Duodenal mucosa (tissue), 2 donors: ENCODE measurements around the gene CARMIL3.

Experiments
- H3K27ac ChIP-seq: one replicate; pipeline ENCODE4 v1.7.0; 2013; ENCODE audit warnings: low read depth, low read length
- H3K27me3 ChIP-seq, 2 donors: one replicate each; pipeline ENCODE4 v1.7.0; 2013; ENCODE audit warnings: low read length in 2 of 2, control low read depth in 1 of 2; ENCODE audit not compliant: insufficient read depth in 2 of 2, control insufficient read depth in 1 of 2
- H3K36me3 ChIP-seq, 2 donors: one replicate each; pipeline ENCODE4 v1.7.0; 2013; ENCODE audit warnings: low read length in 2 of 2, control low read depth in 1 of 2; ENCODE audit not compliant: insufficient read depth in 2 of 2, control insufficient read depth in 1 of 2
- H3K4me1 ChIP-seq, 2 donors: one replicate each; pipeline ENCODE4 v1.7.0; 2013; ENCODE audit warnings: low read length in 2 of 2, control low read depth in 1 of 2; ENCODE audit not compliant: insufficient read depth in 2 of 2, control insufficient read depth in 1 of 2
- H3K4me3 ChIP-seq, 2 donors: one replicate each; pipeline ENCODE4 v1.7.0; 2013; ENCODE audit warnings: low read length in 2 of 2, low read depth in 1 of 2
- H3K9ac ChIP-seq, 2 donors: one replicate each; pipeline ENCODE4 v1.7.0; 2013; ENCODE audit warnings: low read length in 2 of 2, low read depth in 1 of 2
- H3K9me3 ChIP-seq, 2 donors: one replicate each; pipeline ENCODE4 v1.7.0; 2013; ENCODE audit warnings: low read length in 2 of 2, control low read depth in 1 of 2; ENCODE audit not compliant: control insufficient read depth in 1 of 2

CARMIL3 gene

GRCh38 chr14:24070285-24071143 is 18.7 kb downstream of the CARMIL3 start:
- peaks cover 46 to 51% of the 10 kb centered on the region in 2 donors for H3K4me1 ChIP-seq
- no peak overlapping the region for H3K4me3 ChIP-seq
- no peak overlapping the region for H3K27ac ChIP-seq
- no peaks in the 10 kb centered on the region for H3K9me3 ChIP-seq
- H3K9ac ChIP-seq, result no peak overlapping the region
- no peaks in the 10 kb centered on the region for H3K27me3 ChIP-seq
- no peaks in the 10 kb centered on the region for H3K36me3 ChIP-seq

DNA sequence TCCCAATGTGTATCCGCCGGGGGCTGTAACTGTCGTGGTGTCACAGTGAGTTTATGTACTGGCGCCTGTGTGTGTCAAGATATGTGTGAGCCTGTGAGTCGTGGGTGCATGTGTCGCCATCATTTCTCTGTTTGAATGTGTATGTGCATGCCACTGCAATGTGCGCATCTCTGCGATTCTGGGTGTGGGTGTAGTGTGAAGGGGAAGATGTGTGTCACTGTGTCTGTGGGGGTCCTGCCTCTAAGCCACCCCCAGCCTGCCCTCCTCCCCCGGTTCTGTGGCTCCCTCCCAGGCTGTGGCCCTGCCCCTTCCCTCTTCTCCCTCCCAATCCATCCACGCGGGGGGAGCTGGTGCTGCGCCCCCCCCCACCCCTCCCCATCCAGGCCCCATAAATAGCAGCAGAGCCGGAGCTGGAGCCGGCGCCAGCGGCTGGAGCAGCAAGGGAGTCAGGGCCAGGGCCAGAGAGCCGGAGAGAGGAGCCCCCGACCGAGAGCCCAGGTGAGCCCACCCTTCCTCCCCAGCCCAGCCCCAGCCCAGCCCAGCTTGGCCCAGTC is 19.4 kb downstream of the CARMIL3 start, which contains the start of gene CPNE6:
CPNE6 (plus strand) TSS at position 419 of the 554 bp plus-strand sequence. CDS start 1,375 bp downstream, outside the sequence.
- peak within 1 kb of the TSS; percentile 15 for H3K27ac ChIP-seq
- peak within 1 kb of the TSS; percentile 19 to 34 for H3K4me3 ChIP-seq
- H3K4me1 ChIP-seq, result peaks cover 53 to 56% of the 10 kb centered on the region in 2 donors
- H3K9me3 ChIP-seq, result no peaks in the 10 kb centered on the region
- no peaks in the 10 kb centered on the region for H3K27me3 ChIP-seq
- H3K9ac ChIP-seq, result peak within 1 kb of the TSS; percentile 6
- no peaks in the 10 kb centered on the region for H3K36me3 ChIP-seq

DNA sequence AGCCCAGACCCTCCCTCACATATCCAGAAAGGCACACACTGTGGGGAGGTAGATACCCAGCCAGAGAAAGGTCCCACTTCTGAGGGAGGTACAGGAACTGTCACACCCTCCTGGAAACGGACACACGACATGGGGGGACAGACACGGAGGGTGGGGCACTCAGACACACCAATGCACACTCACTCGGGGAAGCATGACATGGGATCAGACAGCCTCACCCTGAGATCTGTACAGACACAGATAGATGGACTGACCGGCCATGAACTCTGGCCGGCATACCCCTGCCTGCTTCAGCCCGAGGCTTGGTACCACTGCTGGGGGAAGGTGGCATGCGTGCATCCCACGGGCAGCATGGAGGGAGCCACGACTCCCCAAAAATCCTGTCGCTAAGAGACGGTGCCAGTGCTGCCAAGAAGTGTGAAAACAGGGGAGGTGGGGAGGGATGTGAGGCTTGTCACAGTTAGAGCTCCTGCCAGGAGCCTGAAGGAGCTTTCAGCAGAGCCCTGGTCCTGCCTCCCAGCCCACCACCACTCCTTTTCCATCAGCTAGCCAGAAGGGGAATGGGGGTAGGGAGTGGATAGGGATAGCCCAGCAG is 20.1 kb downstream of the CARMIL3 start:
- Histone ChIP-seq H3K9me3 (no peaks in the 10 kb centered on the region), H3K9ac (peak overlapping the region; percentile 6), H3K27me3 (no peaks in the 10 kb centered on the region), H3K36me3 (no peaks in the 10 kb centered on the region), H3K4me3 (peak overlapping the region; percentile 19 to 34), H3K27ac (peak overlapping the region; percentile 15), H3K4me1 (peaks cover 52 to 53% of the 10 kb centered on the region in 2 donors)

DNA sequence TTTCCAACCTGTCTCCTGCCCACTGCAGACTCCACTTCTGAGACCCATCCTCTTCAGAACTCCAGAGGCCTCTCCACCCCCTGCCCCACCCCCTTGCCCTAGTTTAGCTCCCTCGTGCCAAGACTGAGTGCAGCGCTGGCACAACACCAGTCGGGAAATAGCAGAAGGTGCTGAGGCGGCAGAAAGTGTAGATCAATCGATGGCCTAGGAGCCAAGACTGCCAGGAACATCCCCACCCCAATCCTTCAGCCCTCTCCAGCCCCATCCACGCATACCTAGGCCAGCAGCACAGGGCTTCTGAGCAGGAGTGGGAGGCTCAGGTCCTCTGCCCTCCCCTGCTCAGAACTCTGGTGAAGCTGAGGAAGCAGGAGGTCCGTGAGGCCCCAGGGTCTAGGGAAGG is 20.6 kb downstream of the CARMIL3 start:
- Histone ChIP-seq H3K27me3 (no peaks in the 10 kb centered on the region), H3K4me1 (peaks cover 48 to 51% of the 10 kb centered on the region in 2 donors), H3K36me3 (no peaks in the 10 kb centered on the region), H3K9me3 (no peaks in the 10 kb centered on the region), H3K27ac (peak overlapping the region; percentile 64), H3K4me3 (peak overlapping the region in 1 of 2 donors; percentile 34), H3K9ac (peak overlapping the region; percentile 15 to 46)

- no peaks in the 10 kb centered on the region for H3K27me3 ChIP-seq
- peak overlapping the region; percentile 64 for H3K27ac ChIP-seq
- H3K36me3 ChIP-seq, result no peaks in the 10 kb centered on the region
- H3K9ac ChIP-seq, result peak overlapping the region; percentile 15 to 46
- peak overlapping the region in 1 of 2 donors; percentile 20 for H3K4me3 ChIP-seq
- H3K9me3 ChIP-seq, result no peaks in the 10 kb centered on the region
- peaks cover 48 to 51% of the 10 kb centered on the region in 2 donors for H3K4me1 ChIP-seq
These were observed 21.4 kb downstream of the CARMIL3 start for GRCh38 chr14:24072881-24073877.

- Histone ChIP-seq H3K27me3 (peaks cover 0 to 3% of the 10 kb centered on the region in 2 donors), H3K27ac (peak overlapping the region; percentile 72), H3K4me1 (peaks cover 48 to 52% of the 10 kb centered on the region in 2 donors), H3K9ac (peak overlapping the region; percentile 48 to 51), H3K4me3 (peak overlapping the region; percentile 41 to 45), H3K9me3 (no peaks in the 10 kb centered on the region), H3K36me3 (no peaks in the 10 kb centered on the region)
These were observed 23.0 kb downstream of the CARMIL3 start for GRCh38 chr14:24074625-24075484.

DNA sequence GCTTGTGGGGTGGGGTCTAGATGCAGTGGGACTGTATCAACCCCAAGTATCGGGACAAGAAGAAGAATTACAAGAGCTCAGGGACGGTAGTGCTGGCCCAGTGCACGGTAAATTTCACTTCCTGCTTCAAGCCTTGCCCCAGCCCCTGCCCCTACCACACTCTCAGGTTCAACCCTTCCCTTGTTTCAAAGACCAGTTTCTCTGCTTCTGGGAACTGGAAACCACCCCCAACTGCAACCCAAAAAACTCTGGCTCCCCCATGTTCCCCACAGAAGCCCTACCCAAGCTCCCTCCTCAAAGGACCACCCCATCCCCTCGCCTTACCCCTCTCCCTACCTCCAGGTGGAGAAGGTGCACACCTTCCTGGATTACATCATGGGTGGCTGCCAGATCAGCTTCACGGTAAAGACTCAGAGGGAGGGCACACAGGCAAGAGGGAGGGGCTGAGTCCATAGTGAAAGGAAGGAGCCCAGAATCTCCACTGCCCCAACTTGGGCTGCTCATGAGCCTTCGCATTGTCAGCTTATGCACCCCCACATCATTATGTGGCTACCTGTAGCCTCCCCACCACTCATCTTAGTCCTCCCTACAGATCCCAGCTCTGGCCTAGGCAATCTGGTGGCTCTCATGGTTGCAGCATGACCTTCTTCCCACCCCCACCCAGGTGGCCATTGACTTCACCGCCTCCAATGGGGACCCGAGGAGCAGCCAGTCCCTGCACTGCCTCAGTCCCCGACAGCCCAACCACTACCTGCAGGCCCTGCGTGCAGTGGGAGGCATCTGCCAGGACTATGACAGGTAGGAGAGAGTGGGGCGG is 23.9 kb downstream of the CARMIL3 start:
- Histone ChIP-seq H3K27me3 (peaks cover 0 to 3% of the 10 kb centered on the region in 2 donors), H3K9me3 (no peaks in the 10 kb centered on the region), H3K36me3 (no peaks in the 10 kb centered on the region), H3K4me3 (peak overlapping the region; percentile 41 to 45), H3K27ac (peak overlapping the region; percentile 72), H3K9ac (peak overlapping the region; percentile 48 to 51), H3K4me1 (peaks cover 55 to 57% of the 10 kb centered on the region in 2 donors)

- peaks cover 57% of the 10 kb centered on the region in 2 donors for H3K4me1 ChIP-seq
- no peaks in the 10 kb centered on the region for H3K36me3 ChIP-seq
- H3K9me3 ChIP-seq, result no peaks in the 10 kb centered on the region
- peaks cover 0 to 3% of the 10 kb centered on the region in 2 donors for H3K27me3 ChIP-seq
- peak overlapping the region in 1 of 2 donors; percentile 51 for H3K9ac ChIP-seq
- no peak overlapping the region for H3K4me3 ChIP-seq
- no peak overlapping the region for H3K27ac ChIP-seq
These were observed 24.4 kb downstream of the CARMIL3 start for GRCh38 chr14:24076302-24076601.
